H1 (cell line): ENCODE measurements around the gene GMEB2. TPM values are rescaled to one million over a fixed set of nuclear protein-coding genes. Genes with fewer than 3 reads are reported as not detected.

Source experiments
- CTCF ChIA-PET: fragments of 300-600 bp; sonication (Branson Sonifier 250); formaldehyde crosslinking; loops from one replicate; lab custom pipeline; 2021; ENCODE audit not compliant: partially characterized antibody; lab: Charles Lee
- POLR2A ChIA-PET: fragments of 300-600 bp; sonication (Branson Sonifier 250); formaldehyde crosslinking; loops from one replicate; lab custom pipeline; 2021; ENCODE audit warnings: inconsistent platforms; ENCODE audit not compliant: partially characterized antibody; lab: Charles Lee
- DNase-seq, 2 experiments: peaks; one replicate each; pipeline versions ENCODE4 v3.0.0 to v3.0.0-alpha.2; 2010 to 2022; ENCODE audit warnings: low spot score in 2 of 2, low read depth in 1 of 2, mixed read lengths in 1 of 2
- FAIRE-seq: peaks from 2 replicates; lab custom pipeline; 2011; peaks lifted over from hg19 to GRCh38; lab: Jason Lieb, UNC
- H2AFZ ChIP-seq: 2 replicates; pipeline ENCODE4 v1.8.1; 2012; ENCODE audit warnings: low read length, inconsistent platforms
- H2AK5ac ChIP-seq: 2 replicates; pipeline ENCODE4 v1.6.1; 2013; ENCODE audit warnings: low read depth, low read length
- H2BK120ac ChIP-seq: replicated peaks from 2 replicates; pipeline ENCODE3; 2013; ENCODE audit warnings: low read depth, low read length, inconsistent platforms
- H2BK12ac ChIP-seq: 2 replicates; pipeline ENCODE4 v1.6.1; 2013; ENCODE audit warnings: low read depth, low read length
- H2BK15ac ChIP-seq: 2 replicates; pipeline ENCODE4 v1.6.1; 2013; ENCODE audit warnings: low read length
- H2BK20ac ChIP-seq: 2 replicates; pipeline ENCODE4 v1.6.1; 2013; ENCODE audit warnings: low read length
- H2BK5ac ChIP-seq: 2 replicates; pipeline ENCODE4 v1.6.1; 2013; ENCODE audit warnings: low read depth, low read length
- H3K14ac ChIP-seq: 2 replicates; pipeline ENCODE4 v1.6.1; 2013; ENCODE audit warnings: inconsistent platforms; ENCODE audit not compliant: insufficient read length
- H3K18ac ChIP-seq: 2 replicates; pipeline ENCODE4 v1.6.1; 2013; ENCODE audit warnings: low read length; ENCODE audit errors: extremely low read depth
- H3K23ac ChIP-seq: 2 replicates; pipeline ENCODE4 v1.6.1; 2013; ENCODE audit warnings: inconsistent platforms; ENCODE audit not compliant: insufficient read length
- H3K23me2 ChIP-seq: 2 replicates; pipeline ENCODE4 v1.6.1; 2013; ENCODE audit warnings: low read depth, low read length
- H3K27ac ChIP-seq: 2 replicates; pipeline ENCODE4 v1.6.1; 2011; ENCODE audit warnings: low read depth, low read length, inconsistent platforms
- H3K27me3 ChIP-seq, 4 experiments: replicated peaks in 1 of 4; 1 replicate in 1 of 4; 2 replicates in 3 of 4; pipeline versions ENCODE4 v1.6.1 to v1.8.1; 2011 to 2013; ENCODE audit warnings: low read length in 3 of 4, mild to moderate bottlenecking in 3 of 4, inconsistent platforms in 2 of 4, mixed read lengths in 2 of 4, moderate library complexity in 1 of 4; ENCODE audit not compliant: control insufficient read depth in 3 of 4, insufficient read depth in 3 of 4; ENCODE audit errors: extremely low read depth in 1 of 4
- H3K36me3 ChIP-seq, 4 experiments: 2 replicates each; pipeline versions ENCODE4 v1.6.1 to v1.8.1; 2011 to 2013; ENCODE audit warnings: mild to moderate bottlenecking in 4 of 4, low read length in 3 of 4, moderate library complexity in 2 of 4, control low read depth in 1 of 4, inconsistent platforms in 1 of 4; ENCODE audit not compliant: insufficient read depth in 4 of 4, control insufficient read depth in 2 of 4
- H3K4ac ChIP-seq: replicated peaks from 2 replicates; pipeline ENCODE3; 2013; ENCODE audit warnings: low read length, low read depth, mixed read lengths, inconsistent platforms; ENCODE audit not compliant: insufficient read length
- H3K4me1 ChIP-seq, 4 experiments: replicated peaks in 1 of 4; 1 replicate in 1 of 4; 2 replicates in 3 of 4; pipeline versions ENCODE4 v1.6.1 to v1.8.1; 2011 to 2013; ENCODE audit warnings: low read length in 3 of 4, inconsistent platforms in 2 of 4, mixed read lengths in 1 of 4; ENCODE audit not compliant: insufficient read depth in 4 of 4, control insufficient read depth in 3 of 4
- H3K4me2 ChIP-seq, 2 experiments: 2 replicates each; pipeline versions ENCODE4 v1.6.1 to v1.8.1; 2011 to 2013; ENCODE audit warnings: low read depth in 2 of 2, low read length in 2 of 2, control low read depth in 1 of 2, inconsistent platforms in 1 of 2, mild to moderate bottlenecking in 1 of 2; ENCODE audit not compliant: insufficient read depth in 1 of 2
- H3K4me3 ChIP-seq, 4 experiments: fragments of 200-600, 300-600 bp in 1 of 4; sonication (generic), shearing (Covaris generic), sonication (Bioruptor Twin) in 1 of 4; 2 replicates each; pipeline versions ENCODE4 v1.5.1 to v1.8.1; 2011 to 2016; ENCODE audit warnings: low read length in 4 of 4, low read depth in 3 of 4, control low read depth in 2 of 4, inconsistent platforms in 2 of 4, mild to moderate bottlenecking in 2 of 4, mixed read lengths in 1 of 4, moderate library complexity in 1 of 4; ENCODE audit not compliant: insufficient read depth in 2 of 4; ENCODE audit errors: extremely low read depth in 1 of 4
- H3K56ac ChIP-seq: replicated peaks from 2 replicates; pipeline ENCODE3; 2013; ENCODE audit warnings: low read depth, mild to moderate bottlenecking, mixed read lengths, low read length, inconsistent platforms; ENCODE audit not compliant: insufficient read length
- H3K79me1 ChIP-seq: 2 replicates; pipeline ENCODE4 v1.6.1; 2013; ENCODE audit warnings: low read depth, low read length, control low read depth
- H3K79me2 ChIP-seq, 2 experiments: 2 replicates each; pipeline versions ENCODE4 v1.6.1 to v1.8.1; 2012 to 2013; ENCODE audit warnings: low read length in 2 of 2, mild to moderate bottlenecking in 2 of 2, inconsistent platforms in 1 of 2; ENCODE audit not compliant: insufficient read depth in 2 of 2, control insufficient read depth in 1 of 2
- H3K9ac ChIP-seq, 4 experiments: replicated peaks in 1 of 4; 1 replicate in 1 of 4; 2 replicates in 3 of 4; pipeline versions ENCODE4 v1.6.1 to v1.8.1; 2011 to 2013; ENCODE audit warnings: low read depth in 3 of 4, low read length in 3 of 4, control low read depth in 2 of 4, mild to moderate bottlenecking in 2 of 4, moderate library complexity in 2 of 4, inconsistent platforms in 1 of 4; ENCODE audit errors: extremely low read depth in 1 of 4
- H3K9me3 ChIP-seq, 2 experiments: 2 replicates each; pipeline versions ENCODE4 v1.6.1 to v1.8.1; 2012 to 2013; ENCODE audit warnings: mild to moderate bottlenecking in 2 of 2, moderate library complexity in 2 of 2, control low read depth in 1 of 2, inconsistent platforms in 1 of 2, low read depth in 1 of 2, low read length in 1 of 2, mixed read lengths in 1 of 2; ENCODE audit not compliant: insufficient read depth in 2 of 2
- H4K20me1 ChIP-seq, 2 experiments: replicated peaks in 1 of 2; 2 replicates each; pipeline versions ENCODE3 to v1.8.1; 2011 to 2013; ENCODE audit warnings: inconsistent platforms in 2 of 2, low read length in 2 of 2, mild to moderate bottlenecking in 1 of 2; ENCODE audit not compliant: insufficient read depth in 2 of 2, control insufficient read depth in 1 of 2
- H4K5ac ChIP-seq: 2 replicates; pipeline ENCODE4 v1.6.1; 2013; ENCODE audit warnings: low read length, low read depth, mixed read lengths, inconsistent platforms; ENCODE audit not compliant: insufficient read length
- H4K8ac ChIP-seq: 2 replicates; pipeline ENCODE4 v1.8.0; 2013; ENCODE audit warnings: mild to moderate bottlenecking, moderate library complexity, low read length, inconsistent platforms; ENCODE audit not compliant: insufficient read depth; ENCODE audit errors: extremely low read depth
- H4K91ac ChIP-seq: replicated peaks from 2 replicates; pipeline ENCODE3; 2013; ENCODE audit warnings: low read length, mixed read lengths, inconsistent platforms; ENCODE audit not compliant: insufficient read length
- CEBPB ChIP-seq: IDR thresholded peaks from 2 replicates; pipeline ENCODE4 v1.6.1; 2012; ENCODE audit warnings: low read depth, low read length
- EP300 ChIP-seq, 2 experiments: IDR thresholded peaks; 1 replicate in 1 of 2; 2 replicates in 1 of 2; pipeline ENCODE4 v1.6.1; 2011 to 2012; ENCODE audit warnings: low read depth in 2 of 2, low read length in 2 of 2, mild to moderate bottlenecking in 2 of 2, borderline replicate concordance in 1 of 2, inconsistent platforms in 1 of 2, moderate library complexity in 1 of 2
- KDM5A ChIP-seq: fragments of 200-600 bp; IDR thresholded peaks from 2 replicates; pipeline ENCODE4 v1.7.1; 2012; ENCODE audit warnings: mild to moderate bottlenecking, low read length, inconsistent platforms, mixed read lengths
- RXRA ChIP-seq: IDR thresholded peaks from 2 replicates; pipeline ENCODE4 v1.6.1; 2011; ENCODE audit warnings: low read depth, mild to moderate bottlenecking, low read length, moderate library complexity; ENCODE audit not compliant: insufficient read depth
- SIRT6 ChIP-seq: IDR thresholded peaks from one replicate; pipeline ENCODE4 v1.7.1; 2012; ENCODE audit warnings: low read length, inconsistent platforms
- TAF7 ChIP-seq: optimal IDR thresholded peaks from 2 replicates; pipeline ENCODE3; 2011; ENCODE audit warnings: low read depth, mild to moderate bottlenecking, inconsistent platforms, low read length, moderate library complexity, borderline replicate concordance
- WGBS, 2 experiments: shearing (Covaris generic) in 1 of 2; methylation state at CpG; one replicate each; pipeline versions ENCODE4 v1.1.6 to v1.1.7; 2013 to 2015; ENCODE audit warnings: low lambda C conversion rate in 2 of 2, mixed read lengths in 2 of 2, inconsistent platforms in 1 of 2, low coverage in 1 of 2, missing lambda C conversion rate in 1 of 2; ENCODE audit not compliant: insufficient replicate concordance in 2 of 2, insufficient coverage in 1 of 2, insufficient read length in 1 of 2; ENCODE audit errors: extremely low coverage in 1 of 2, missing lambda C conversion rate in 1 of 2; 5-methylcytosine and 5-hydroxymethylcytosine counted together
- polyA plus RNA-seq, 7 experiments: library from polyadenylated mRNA; depleted of rRNA in 3 of 7; stranded (reverse) in 5 of 7; unstranded in 2 of 7; fragments of >200 nt in 5 of 7; fragments of 200-250 nt in 2 of 7; gene quantifications; 1 replicate in 5 of 7; 2 replicates in 1 of 7; 4 replicates in 1 of 7; pipeline versions ENCODE4 v1.2.1 to v1.2.3, GENCODE V29; 2011 to 2013; ENCODE audit warnings: missing spikeins in 2 of 7, mixed read lengths in 2 of 7
- total RNA-seq: library from RNA; stranded (reverse); fragmentation: NEBNext Ultra II Directional; extraction: Animal tissue kit (Norgen Biotek cat#: 25700); gene quantifications from 2 replicates; pipeline ENCODE4 v1.2.1, GENCODE V29; 2021
- TF ChIP-seq, protein P1 (sequence below), 3 experiments: IDR thresholded peaks; 1 replicate in 2 of 3; 2 replicates in 1 of 3; pipeline versions ENCODE4 v1.5.1 to v1.6.1; 2011; ENCODE audit warnings: low read length in 3 of 3, mild to moderate bottlenecking in 3 of 3, inconsistent platforms in 2 of 3, low read depth in 1 of 3, moderate library complexity in 1 of 3; ENCODE audit not compliant: insufficient read depth in 1 of 3; ENCODE audit errors: control extremely low read depth in 1 of 3
- TF ChIP-seq, protein P2 (sequence below): IDR thresholded peaks from 2 replicates; pipeline ENCODE4 v1.6.1; 2012; ENCODE audit warnings: inconsistent platforms

GMEB2 gene
- total and polyA plus RNA-seq, 2 of the 8 experiments (the other 6 are each of a cell fraction or from before 2014, with no cell fraction given): 12.9 to 14.2 TPM

DNA sequence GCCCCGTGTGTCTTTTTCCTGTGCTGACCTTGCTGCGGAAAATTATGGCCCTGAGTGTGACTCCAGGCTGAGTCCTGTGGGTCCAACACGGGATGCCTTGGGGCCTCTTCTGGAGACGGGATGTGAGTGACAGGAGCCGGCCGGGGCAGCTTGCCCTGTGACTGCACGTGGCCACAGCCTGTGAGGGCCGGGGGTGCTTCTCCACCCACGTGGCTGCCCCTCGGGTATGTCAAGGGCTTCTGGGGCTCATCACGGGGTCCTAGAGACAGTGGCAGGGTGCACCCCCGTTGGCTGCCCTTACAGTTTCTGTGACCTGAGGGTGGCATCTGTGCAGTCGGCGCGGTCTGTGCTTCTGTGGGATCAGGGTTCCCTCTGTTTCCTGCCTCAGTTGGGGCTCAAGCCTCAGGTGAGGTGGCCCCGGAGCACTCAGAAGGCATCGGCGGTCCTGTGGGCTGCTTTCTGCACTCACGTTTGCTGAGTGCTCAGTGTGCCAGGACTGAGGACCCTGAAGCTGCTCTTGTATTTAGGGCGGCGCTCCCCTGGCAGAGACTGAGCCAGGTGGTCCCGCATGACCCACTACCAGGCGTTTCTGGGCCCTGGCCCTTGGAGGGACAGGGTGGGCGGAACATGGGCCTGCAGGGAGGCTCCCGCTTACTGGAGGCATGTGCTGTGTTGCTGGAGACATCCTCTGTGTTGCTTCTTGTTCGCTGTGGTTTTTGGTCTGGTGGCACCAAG is 36.6 kb upstream of the GMEB2 start:
- POLR2A ChIA-PET: no interaction called here
- Histone ChIP-seq H2AFZ (no peak overlapping the region), H3K79me1 (no peaks in the 10 kb centered on the region; the same call in 1 of the 2 replicates), H2BK20ac (no peak overlapping the region), H2AK5ac (no peak overlapping the region), H3K9ac (no peak overlapping the region), H3K4ac (no peak overlapping the region), H2BK120ac (no peak overlapping the region), H3K56ac (no peak overlapping the region), H3K18ac (no peak overlapping the region), H4K20me1 (peaks cover 5 to 10% of the 10 kb centered on the region in 2 experiments), H4K91ac (no peak overlapping the region), H3K4me3 (no peak overlapping the region), H4K5ac (no peak overlapping the region), H2BK15ac (no peak overlapping the region), H3K23me2 (peaks cover 7% of the 10 kb centered on the region), H3K36me3 (peaks cover 0 to 29% (median 17%) of the 10 kb centered on the region in 4 experiments; a peak in 6 of 8 replicates), H3K14ac (no peak overlapping the region), H3K9me3 (no peaks in the 10 kb centered on the region), H3K27ac (no peak overlapping the region), H3K79me2 (peaks cover 0 to 9% of the 10 kb centered on the region in 2 experiments; a peak in 1 of 4 replicates), H3K23ac (no peak overlapping the region), H2BK12ac (no peak overlapping the region), H4K8ac (no peak overlapping the region), H2BK5ac (no peak overlapping the region), H3K27me3 (no peaks in the 10 kb centered on the region), H3K4me1 (peaks cover 0 to 5% (median 4%) of the 10 kb centered on the region in 4 experiments; a peak in 5 of 7 replicates), H3K4me2 (no peak overlapping the region)
- FAIRE-seq (no peak), DNase-seq (no peak)
- CTCF ChIA-PET: no interaction called here
- 93% methylated on average over 23 of the region's 26 CpGs; no CpG with 5 or more reads in 1 of the 2 experiments for WGBS, 2 experiments
- TF ChIP-seq KDM5A (no peak), EP300 (IDR thresholded peaks at IDR 0.05; ENCODE audit: borderline replicate concordance in 1 of 2, low read depth in 2 of 2, low read length in 2 of 2) (no peak), CEBPB (no peak), RXRA (no peak), SIRT6 (no peak), TAF7 (no peak)
- TF ChIP-seq, protein P1, sequence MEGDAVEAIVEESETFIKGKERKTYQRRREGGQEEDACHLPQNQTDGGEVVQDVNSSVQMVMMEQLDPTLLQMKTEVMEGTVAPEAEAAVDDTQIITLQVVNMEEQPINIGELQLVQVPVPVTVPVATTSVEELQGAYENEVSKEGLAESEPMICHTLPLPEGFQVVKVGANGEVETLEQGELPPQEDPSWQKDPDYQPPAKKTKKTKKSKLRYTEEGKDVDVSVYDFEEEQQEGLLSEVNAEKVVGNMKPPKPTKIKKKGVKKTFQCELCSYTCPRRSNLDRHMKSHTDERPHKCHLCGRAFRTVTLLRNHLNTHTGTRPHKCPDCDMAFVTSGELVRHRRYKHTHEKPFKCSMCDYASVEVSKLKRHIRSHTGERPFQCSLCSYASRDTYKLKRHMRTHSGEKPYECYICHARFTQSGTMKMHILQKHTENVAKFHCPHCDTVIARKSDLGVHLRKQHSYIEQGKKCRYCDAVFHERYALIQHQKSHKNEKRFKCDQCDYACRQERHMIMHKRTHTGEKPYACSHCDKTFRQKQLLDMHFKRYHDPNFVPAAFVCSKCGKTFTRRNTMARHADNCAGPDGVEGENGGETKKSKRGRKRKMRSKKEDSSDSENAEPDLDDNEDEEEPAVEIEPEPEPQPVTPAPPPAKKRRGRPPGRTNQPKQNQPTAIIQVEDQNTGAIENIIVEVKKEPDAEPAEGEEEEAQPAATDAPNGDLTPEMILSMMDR (IDR thresholded peaks at IDR 0.05; ENCODE audit: control extremely low read depth in 1 of 3, insufficient read depth in 1 of 3, low read depth in 1 of 3, low read length in 3 of 3): no peak
- TF ChIP-seq, protein P2, sequence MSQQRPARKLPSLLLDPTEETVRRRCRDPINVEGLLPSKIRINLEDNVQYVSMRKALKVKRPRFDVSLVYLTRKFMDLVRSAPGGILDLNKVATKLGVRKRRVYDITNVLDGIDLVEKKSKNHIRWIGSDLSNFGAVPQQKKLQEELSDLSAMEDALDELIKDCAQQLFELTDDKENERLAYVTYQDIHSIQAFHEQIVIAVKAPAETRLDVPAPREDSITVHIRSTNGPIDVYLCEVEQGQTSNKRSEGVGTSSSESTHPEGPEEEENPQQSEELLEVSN: no peak
